AG09309 (cell line): ENCODE data around the gene ULBP3.

Experiments
- DNase-seq: peaks from one replicate; pipeline ENCODE4 v3.0.0-alpha.2; 2010; ENCODE audit warnings: low read depth
- H3K4me3 ChIP-seq: 2 replicates; pipeline ENCODE4 v1.5.1; 2011; ENCODE audit warnings: mild to moderate bottlenecking, low read depth, low read length, moderate library complexity; ENCODE audit not compliant: control insufficient read depth
- TF ChIP-seq, protein P1 (sequence below): IDR thresholded peaks from 2 replicates; pipeline ENCODE4 v1.5.1; 2011; ENCODE audit warnings: mild to moderate bottlenecking, low read depth, low read length, inconsistent platforms; ENCODE audit not compliant: insufficient read depth, control insufficient read depth; ENCODE audit errors: missing control alignments

Gene ULBP3

DNA sequence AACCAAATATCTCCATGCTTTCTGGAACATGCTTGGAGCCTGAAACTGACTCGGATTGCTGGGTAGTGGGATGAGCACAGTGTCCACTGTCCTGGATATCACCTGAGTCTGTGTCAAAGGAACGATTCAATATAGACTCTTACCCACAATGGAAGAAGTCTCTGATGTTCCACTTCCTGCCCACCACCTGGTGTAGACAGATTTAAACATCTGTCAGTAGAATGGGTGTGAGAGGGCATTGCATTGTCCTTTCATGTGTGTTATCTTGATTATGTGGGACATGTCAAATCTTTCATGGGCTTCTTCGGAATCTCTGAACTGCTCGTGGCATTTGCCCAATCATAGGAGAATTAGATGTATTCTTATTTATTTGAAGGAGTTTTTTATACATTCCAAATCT, 20.8 kb downstream of the ULBP3 start:
- TF ChIP-seq, protein P1, sequence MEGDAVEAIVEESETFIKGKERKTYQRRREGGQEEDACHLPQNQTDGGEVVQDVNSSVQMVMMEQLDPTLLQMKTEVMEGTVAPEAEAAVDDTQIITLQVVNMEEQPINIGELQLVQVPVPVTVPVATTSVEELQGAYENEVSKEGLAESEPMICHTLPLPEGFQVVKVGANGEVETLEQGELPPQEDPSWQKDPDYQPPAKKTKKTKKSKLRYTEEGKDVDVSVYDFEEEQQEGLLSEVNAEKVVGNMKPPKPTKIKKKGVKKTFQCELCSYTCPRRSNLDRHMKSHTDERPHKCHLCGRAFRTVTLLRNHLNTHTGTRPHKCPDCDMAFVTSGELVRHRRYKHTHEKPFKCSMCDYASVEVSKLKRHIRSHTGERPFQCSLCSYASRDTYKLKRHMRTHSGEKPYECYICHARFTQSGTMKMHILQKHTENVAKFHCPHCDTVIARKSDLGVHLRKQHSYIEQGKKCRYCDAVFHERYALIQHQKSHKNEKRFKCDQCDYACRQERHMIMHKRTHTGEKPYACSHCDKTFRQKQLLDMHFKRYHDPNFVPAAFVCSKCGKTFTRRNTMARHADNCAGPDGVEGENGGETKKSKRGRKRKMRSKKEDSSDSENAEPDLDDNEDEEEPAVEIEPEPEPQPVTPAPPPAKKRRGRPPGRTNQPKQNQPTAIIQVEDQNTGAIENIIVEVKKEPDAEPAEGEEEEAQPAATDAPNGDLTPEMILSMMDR: no peak
- no peak for DNase-seq
- H3K4me3 ChIP-seq: no peak overlapping the region

DNA sequence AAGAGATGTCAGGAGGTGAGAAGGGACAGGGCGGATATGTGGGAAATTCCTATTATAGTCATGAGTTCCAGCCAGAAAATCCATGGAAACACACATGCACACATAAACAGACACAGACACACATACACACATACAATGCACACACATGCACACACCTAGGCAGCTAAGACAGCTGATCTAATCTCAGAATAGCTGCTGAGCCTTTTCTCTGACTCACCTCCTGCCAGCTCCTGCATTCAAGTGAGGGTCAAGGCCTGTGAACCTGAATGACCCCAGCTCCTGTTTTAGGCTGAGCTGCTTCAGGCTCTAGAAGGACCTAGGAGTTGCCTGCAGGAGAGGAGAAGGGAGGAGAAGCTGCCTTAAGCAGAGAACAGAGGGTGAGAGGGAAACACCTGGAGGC, 22.0 kb downstream of the ULBP3 start:
- TF ChIP-seq, protein P1: no peak
- DNase-seq: no peak
- no peak overlapping the region for H3K4me3 ChIP-seq

DNA sequence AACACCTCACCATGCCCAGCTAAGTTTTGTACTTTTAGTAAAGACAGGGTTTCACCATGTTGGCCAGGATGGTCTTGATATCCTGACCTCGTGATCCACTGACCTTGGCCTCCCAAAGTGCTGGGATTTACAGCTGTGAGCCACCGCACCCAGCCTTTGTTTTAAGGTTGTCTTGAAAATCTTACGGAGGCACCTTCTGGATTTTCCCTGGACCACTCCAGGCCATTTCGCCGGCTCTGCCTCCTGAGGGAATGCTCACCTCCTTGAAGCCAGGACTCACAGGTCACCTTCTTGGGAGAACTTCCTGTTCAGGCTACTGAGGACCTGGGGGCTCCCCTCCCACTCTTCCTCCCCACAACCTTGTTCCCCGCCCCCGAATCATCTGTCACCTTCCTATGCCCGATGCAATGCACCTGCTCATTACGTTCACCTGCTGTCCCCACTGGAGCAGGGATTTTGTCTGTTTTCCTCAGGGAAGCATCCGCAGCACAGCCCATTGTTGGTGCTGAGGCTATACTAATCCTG, 24.2 kb downstream of the ULBP3 start:
- no peak overlapping the region for H3K4me3 ChIP-seq
- no peak for DNase-seq
- TF ChIP-seq, protein P1: no peak

DNA sequence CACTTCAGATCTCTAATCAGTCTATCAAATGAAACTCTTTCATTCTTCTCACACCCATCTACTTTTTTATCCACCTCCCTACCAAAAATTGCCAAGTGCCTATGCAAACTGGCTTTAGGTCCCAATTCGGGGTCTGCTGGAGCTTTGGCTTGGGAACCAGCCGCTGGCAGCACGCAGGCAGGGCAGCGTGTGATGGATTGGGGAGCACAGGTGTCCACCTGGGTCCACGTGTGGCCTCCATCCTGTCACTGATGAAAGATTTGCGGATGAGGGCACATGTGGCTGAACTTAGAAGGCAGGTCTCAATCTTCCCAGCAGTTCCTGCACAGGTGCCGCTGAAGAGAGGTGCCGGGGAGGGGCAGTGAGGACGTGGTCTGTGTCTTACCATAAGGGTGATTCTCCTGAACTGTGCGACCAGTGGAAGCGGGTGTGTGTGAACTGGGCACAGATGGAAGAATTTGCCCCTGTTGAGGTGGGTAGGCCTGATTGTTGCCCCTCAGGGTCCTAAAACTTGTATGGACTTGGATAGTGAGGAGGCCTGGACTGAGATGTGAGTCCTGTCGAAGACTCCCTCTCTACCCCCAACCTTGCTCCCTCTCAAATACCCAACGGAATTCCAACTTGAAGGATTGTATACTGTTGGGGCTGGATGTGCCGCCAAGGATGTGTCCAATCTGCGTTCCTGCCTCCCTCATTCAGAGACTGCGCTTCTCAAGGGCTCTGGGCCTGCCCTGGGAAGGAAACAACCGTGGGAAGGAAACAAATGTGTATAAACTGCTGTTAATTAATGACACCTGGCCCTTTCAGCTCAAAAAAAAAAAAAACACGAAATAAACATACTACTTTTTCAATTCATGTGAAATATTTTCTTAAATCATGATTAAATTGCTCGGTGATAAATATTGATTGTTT, 25.2 kb downstream of the ULBP3 start:
- TF ChIP-seq, protein P1: no peak
- no peak for DNase-seq
- H3K4me3 ChIP-seq: no peak overlapping the region

GRCh38 chr6:150043096-150043495, 25.8 kb downstream of the ULBP3 start:
- TF ChIP-seq, protein P1: no peak
- no peak overlapping the region for H3K4me3 ChIP-seq
- DNase-seq: no peak

GRCh38 chr6:150038202-150039062, 30.5 kb downstream of the ULBP3 start:
- TF ChIP-seq, protein P1: no peak
- H3K4me3 ChIP-seq: no peak overlapping the region
- DNase-seq: no peak
